CD4-positive, alpha-beta memory T cell (primary cell): ENCODE data around the gene DIPK2B. TPM values are rescaled to one million over a fixed set of nuclear protein-coding genes. Genes with fewer than 3 reads are reported as not detected.
A peak's percentile ranks its signal among the peaks of the same experiment; 100 is the strongest.

Experiments
- CTCF ChIA-PET: fragments of 350-600 bp; sonication (Branson Sonifier 250); formaldehyde crosslinking; loops from one replicate; lab custom pipeline; 2021; ENCODE audit warnings: inconsistent platforms; ENCODE audit not compliant: partially characterized antibody; lab: Charles Lee
- POLR2A ChIA-PET: fragments of 350-600 bp; sonication (Branson Sonifier 250); formaldehyde crosslinking; loops from one replicate; lab custom pipeline; 2021; ENCODE audit not compliant: partially characterized antibody; lab: Charles Lee
- DNase-seq, 5 donors: peaks; one replicate each; pipeline versions ENCODE4 v3.0.0 to v3.0.0-alpha.2; 2020 to 2022; ENCODE audit warnings: mixed read lengths in 1 of 5
- H3K27ac ChIP-seq: one replicate; pipeline ENCODE4 v1.7.0; 2013; ENCODE audit warnings: low read depth, low read length
- H3K27me3 ChIP-seq: 2 replicates; pipeline ENCODE4 v1.7.0; 2013; ENCODE audit warnings: mild to moderate bottlenecking, low read length, moderate library complexity; ENCODE audit not compliant: insufficient read depth
- H3K36me3 ChIP-seq: 2 replicates; pipeline ENCODE4 v1.7.0; 2013; ENCODE audit warnings: mild to moderate bottlenecking, low read length, moderate library complexity; ENCODE audit not compliant: insufficient read depth
- H3K4me1 ChIP-seq: 2 replicates; pipeline ENCODE4 v1.7.0; 2013; ENCODE audit warnings: mild to moderate bottlenecking, low read length, moderate library complexity; ENCODE audit not compliant: insufficient read depth
- H3K4me3 ChIP-seq, 2 donors: one replicate each; pipeline ENCODE4 v1.7.0; 2013; ENCODE audit warnings: low read length in 2 of 2, mild to moderate bottlenecking in 1 of 2
- H3K9me3 ChIP-seq, 2 donors: one replicate each; pipeline ENCODE4 v1.7.0; 2013; ENCODE audit warnings: low read length in 2 of 2, control low read depth in 1 of 2; ENCODE audit not compliant: control insufficient read depth in 1 of 2
- H3K27ac Mint-ChIP-seq, 7 donors: one replicate each; pipeline ENCODE4 v1.8.0; 2020 to 2021; ENCODE audit warnings: mixed read lengths in 7 of 7, mild to moderate bottlenecking in 6 of 7, inconsistent platforms in 3 of 7, moderate library complexity in 3 of 7
- H3K27me3 Mint-ChIP-seq, 2 donors: one replicate each; pipeline ENCODE4 v1.8.0; 2020 to 2021; ENCODE audit warnings: mixed read lengths in 2 of 2
- H3K36me3 Mint-ChIP-seq, 2 donors: one replicate each; pipeline ENCODE4 v1.8.0; 2020 to 2021; ENCODE audit warnings: mixed read lengths in 2 of 2, inconsistent platforms in 1 of 2, mild to moderate bottlenecking in 1 of 2
- H3K4me1 Mint-ChIP-seq, 4 donors: one replicate each; pipeline ENCODE4 v1.8.0; 2020 to 2021; ENCODE audit warnings: mixed read lengths in 4 of 4, mild to moderate bottlenecking in 1 of 4
- H3K4me3 Mint-ChIP-seq, 8 donors: one replicate each; pipeline ENCODE4 v1.8.0; 2020 to 2021; ENCODE audit warnings: mixed read lengths in 8 of 8, mild to moderate bottlenecking in 7 of 8, moderate library complexity in 6 of 8, inconsistent platforms in 3 of 8
- H3K9me3 Mint-ChIP-seq, 8 donors: one replicate each; pipeline ENCODE4 v1.8.0; 2020 to 2021; ENCODE audit warnings: mixed read lengths in 8 of 8, mild to moderate bottlenecking in 5 of 8, inconsistent platforms in 3 of 8, moderate library complexity in 1 of 8
- intact Hi-C: fragments of 100-400 bp; cut with micrococcal nuclease; formaldehyde crosslinking; loops from one replicate; pipeline ENCODE4 v1.15.1; 2023
- polyA plus RNA-seq, 2 donors: library from polyadenylated mRNA; unstranded; fragments of 300-500 nt; fragmentation: Illumina TruSeq; gene quantifications; one replicate each; pipeline ENCODE4 v1.2.3, GENCODE V29; 2021
- total RNA-seq, 2 experiments: library from RNA; stranded (reverse); gene quantifications; one replicate each; pipeline ENCODE4 v1.2.3, GENCODE V29; 2021

The DIPK2B gene
- total and polyA plus RNA-seq, 4 experiments from 2014 or later: not detected

DNA sequence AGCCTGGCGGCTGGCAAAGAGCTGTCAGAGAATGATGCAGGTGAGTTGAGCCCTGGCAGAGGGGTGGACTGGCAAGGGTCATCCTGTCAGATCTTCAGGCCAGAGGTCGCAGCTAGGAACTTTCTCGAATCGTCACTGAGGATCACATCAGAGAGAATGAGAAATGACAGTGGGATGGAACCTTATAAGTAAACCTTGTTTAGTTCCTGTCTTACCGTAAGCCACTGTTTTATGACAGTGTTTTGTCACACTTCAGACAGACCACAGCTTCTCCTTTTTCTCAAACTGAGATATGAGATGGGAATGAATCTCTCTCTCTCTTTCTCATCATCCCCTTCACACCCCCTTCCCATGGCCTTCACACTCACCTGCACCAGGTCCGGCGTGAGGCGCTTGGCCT lies 9.3 kb downstream of the DIPK2B start:
- H3K27ac ChIP-seq: no peak overlapping the region
- H3K36me3 ChIP-seq: no peaks in the 10 kb centered on the region
- Mint-ChIP-seq H3K4me1 (peaks cover 3 to 20% (median 13%) of the 10 kb centered on the region in 4 donors), H3K4me3 (peak overlapping the region in 2 of 8 donors; percentile 18 to 23), H3K27ac (peak overlapping the region in 1 of 7 donors; percentile 66), H3K9me3 (no peaks in the 10 kb centered on the region), H3K36me3 (no peaks in the 10 kb centered on the region), H3K27me3 (no peaks in the 10 kb centered on the region)
- H3K4me3 ChIP-seq: no peak overlapping the region
- ChIA-PET CTCF (no interaction called here), POLR2A (no interaction called here)
- H3K4me1 ChIP-seq: no peaks in the 10 kb centered on the region
- no peaks in the 10 kb centered on the region for H3K9me3 ChIP-seq
- no peak for DNase-seq
- no peaks in the 10 kb centered on the region for H3K27me3 ChIP-seq
- intact Hi-C loops: no loop called here

DNA sequence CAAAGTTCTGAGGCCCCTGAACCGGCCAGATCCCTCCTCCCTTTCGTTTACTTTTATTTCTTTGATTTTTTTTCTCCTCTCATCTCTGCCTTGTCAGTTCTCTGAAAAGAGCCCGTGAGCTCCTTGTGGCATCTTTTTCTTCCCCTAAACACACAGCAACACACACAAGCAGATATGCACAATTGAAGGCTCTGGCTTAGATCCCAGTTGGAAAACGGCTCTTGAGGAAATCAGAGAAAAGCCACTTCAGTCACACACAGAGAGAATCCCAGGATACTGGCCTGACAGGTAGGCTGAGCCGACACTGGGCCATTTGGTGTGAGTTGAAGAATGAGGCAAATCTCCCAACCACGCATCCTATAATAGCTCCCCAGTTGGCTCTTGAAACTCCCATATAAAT lies 12.9 kb downstream of the DIPK2B start:
- CTCF ChIA-PET: interaction anchor here (0.8 to 1.9 kb wide), 4 partner anchors 9 to 1229 kb away, joined by 3 to 5 read pairs (median 4); no protein-coding TSS in a partner anchor
- Mint-ChIP-seq H3K36me3 (no peaks in the 10 kb centered on the region), H3K4me1 (peaks cover 3 to 20% (median 13%) of the 10 kb centered on the region in 4 donors), H3K27ac (peak overlapping the region in 4 of 7 donors; percentile 10 to 69 (median 46)), H3K27me3 (no peaks in the 10 kb centered on the region), H3K9me3 (no peaks in the 10 kb centered on the region), H3K4me3 (peak overlapping the region; percentile 80 to 96 (median 92))
- Histone ChIP-seq H3K27me3 (no peaks in the 10 kb centered on the region), H3K9me3 (no peaks in the 10 kb centered on the region), H3K4me1 (no peaks in the 10 kb centered on the region), H3K4me3 (no peak overlapping the region), H3K36me3 (no peaks in the 10 kb centered on the region), H3K27ac (no peak overlapping the region)
- POLR2A ChIA-PET: no interaction called here
- no peak for DNase-seq
- intact Hi-C loops: no loop called here

DNA sequence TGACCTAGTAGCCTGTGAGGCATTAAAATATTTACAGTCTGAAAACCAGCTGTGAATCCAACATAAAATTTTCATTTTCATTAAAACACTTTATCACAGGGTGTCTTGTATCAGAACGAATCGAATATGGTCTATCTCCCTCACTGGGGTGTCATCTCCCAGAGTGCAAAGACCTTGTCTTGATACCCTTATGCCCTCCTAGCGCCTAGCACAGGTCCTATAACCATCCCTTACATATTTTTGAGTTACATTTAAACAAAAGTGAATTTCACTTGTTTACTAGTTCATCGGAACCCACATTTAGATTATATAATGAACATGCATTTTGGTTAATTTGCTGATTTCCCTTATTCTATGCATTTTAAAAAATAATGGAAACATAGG lies 14.0 kb downstream of the DIPK2B start:
- intact Hi-C loops: no loop called here
- DNase-seq: peak in 1 of 5 donors; percentile 4
- H3K27me3 ChIP-seq: no peaks in the 10 kb centered on the region
- H3K4me1 Mint-ChIP-seq: peaks cover 3 to 20% (median 13%) of the 10 kb centered on the region in 4 donors
- POLR2A ChIA-PET: no interaction called here
- H3K4me3 Mint-ChIP-seq: peak overlapping the region in 7 of 8 donors; percentile 80 to 96 (median 92)
- no peaks in the 10 kb centered on the region for H3K9me3 ChIP-seq
- H3K27ac Mint-ChIP-seq: peak overlapping the region in 3 of 7 donors; percentile 33 to 59 (median 54)
- peak overlapping the region in 1 of 2 donors; percentile 37 for H3K4me3 ChIP-seq
- no peaks in the 10 kb centered on the region for H3K9me3 Mint-ChIP-seq
- no peaks in the 10 kb centered on the region for H3K4me1 ChIP-seq
- no peak overlapping the region for H3K27ac ChIP-seq
- no peaks in the 10 kb centered on the region for H3K36me3 Mint-ChIP-seq
- H3K27me3 Mint-ChIP-seq: no peaks in the 10 kb centered on the region
- CTCF ChIA-PET: interaction anchor here (0.7 to 1.9 kb wide), 5 partner anchors 11 to 1228 kb away, joined by 3 to 5 read pairs (median 3); no protein-coding TSS in a partner anchor
- no peaks in the 10 kb centered on the region for H3K36me3 ChIP-seq

DNA sequence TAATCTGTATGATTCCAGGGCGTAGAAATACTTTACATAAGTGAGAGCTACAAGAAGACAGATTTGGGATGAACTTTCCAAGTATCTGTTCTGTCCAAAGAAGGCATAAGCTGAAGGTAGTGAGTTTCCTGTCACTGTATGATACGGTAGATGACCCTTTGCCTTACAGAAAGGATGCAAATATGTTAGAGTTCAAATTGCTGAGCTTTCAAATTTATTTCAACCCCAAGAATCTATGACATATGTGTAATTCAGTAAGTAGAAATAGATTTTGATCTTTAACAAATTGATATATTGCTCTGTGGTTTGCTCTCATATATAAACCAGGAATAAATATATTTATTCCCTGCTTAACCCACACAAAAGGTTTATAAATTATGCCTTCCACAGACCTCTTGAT lies 16.5 kb downstream of the DIPK2B start:
- intact Hi-C loops: no loop called here
- no peaks in the 10 kb centered on the region for H3K27me3 Mint-ChIP-seq
- no peak overlapping the region for H3K27ac Mint-ChIP-seq
- Histone ChIP-seq H3K4me1 (no peaks in the 10 kb centered on the region), H3K4me3 (no peak overlapping the region), H3K9me3 (no peaks in the 10 kb centered on the region), H3K36me3 (no peaks in the 10 kb centered on the region), H3K27ac (no peak overlapping the region), H3K27me3 (no peaks in the 10 kb centered on the region)
- no peaks in the 10 kb centered on the region for H3K36me3 Mint-ChIP-seq
- peaks cover 1 to 13% (median 10%) of the 10 kb centered on the region in 4 donors for H3K4me1 Mint-ChIP-seq
- no peak overlapping the region for H3K4me3 Mint-ChIP-seq
- CTCF ChIA-PET: no interaction called here
- no peak for DNase-seq
- POLR2A ChIA-PET: no interaction called here
- H3K9me3 Mint-ChIP-seq: peaks cover 0 to 9% (median 4%) of the 10 kb centered on the region in 8 donors

DNA sequence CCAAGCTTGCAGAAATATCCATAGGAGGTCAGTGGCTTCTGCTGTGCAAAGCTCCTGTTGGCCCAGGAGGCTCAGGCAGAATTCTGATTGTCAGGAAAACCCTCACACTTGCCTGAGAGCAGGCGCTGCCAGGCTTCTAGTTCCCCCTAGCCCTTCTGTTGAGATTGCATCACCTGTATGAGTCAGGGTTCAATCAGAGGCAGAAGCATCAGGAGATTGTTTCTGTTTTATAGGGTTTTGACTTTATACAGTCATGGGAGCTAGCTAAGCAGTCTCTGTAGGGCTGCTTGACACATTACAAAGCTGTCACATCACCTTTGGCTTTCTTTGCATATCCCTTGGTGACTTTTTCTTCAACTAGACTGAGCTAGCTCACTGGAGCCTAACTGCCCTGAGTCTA lies 27.8 kb downstream of the DIPK2B start:
- Histone ChIP-seq H3K4me1 (no peaks in the 10 kb centered on the region), H3K9me3 (no peaks in the 10 kb centered on the region), H3K36me3 (no peaks in the 10 kb centered on the region), H3K27me3 (no peaks in the 10 kb centered on the region), H3K4me3 (no peak overlapping the region), H3K27ac (no peak overlapping the region)
- Mint-ChIP-seq H3K27ac (no peak overlapping the region), H3K4me3 (no peak overlapping the region), H3K36me3 (no peaks in the 10 kb centered on the region), H3K4me1 (no peaks in the 10 kb centered on the region), H3K9me3 (peaks cover 0 to 3% (median 0%) of the 10 kb centered on the region in 8 donors), H3K27me3 (no peaks in the 10 kb centered on the region)
- DNase-seq: no peak
- intact Hi-C loops: no loop called here
- ChIA-PET POLR2A (no interaction called here), CTCF (no interaction called here)

DNA sequence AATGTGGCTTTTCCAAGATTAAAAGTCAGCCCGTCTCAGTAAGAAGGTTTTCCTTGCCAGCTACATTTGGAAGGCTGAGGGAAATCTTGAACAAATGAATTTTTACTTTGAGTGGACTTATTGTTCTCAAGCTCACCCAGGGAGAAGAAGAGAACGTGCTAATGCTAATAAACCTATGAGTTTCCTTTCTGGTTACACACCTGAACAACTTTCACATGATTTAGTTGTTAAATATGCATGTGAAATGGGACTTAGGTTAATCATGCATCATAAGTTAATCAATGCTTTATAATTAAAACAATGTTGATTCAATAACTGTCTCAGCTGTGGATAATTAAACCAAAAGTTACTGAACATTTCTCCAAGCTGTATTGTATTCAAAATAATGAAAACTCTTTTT lies 33.9 kb downstream of the DIPK2B start:
- no peaks in the 10 kb centered on the region for H3K27me3 ChIP-seq
- H3K9me3 Mint-ChIP-seq: no peaks in the 10 kb centered on the region
- H3K36me3 Mint-ChIP-seq: no peaks in the 10 kb centered on the region
- H3K27ac ChIP-seq: no peak overlapping the region
- POLR2A ChIA-PET: no interaction called here
- no peaks in the 10 kb centered on the region for H3K4me1 Mint-ChIP-seq
- H3K9me3 ChIP-seq: no peaks in the 10 kb centered on the region
- no peak overlapping the region for H3K27ac Mint-ChIP-seq
- no peaks in the 10 kb centered on the region for H3K27me3 Mint-ChIP-seq
- no peaks in the 10 kb centered on the region for H3K4me1 ChIP-seq
- no peaks in the 10 kb centered on the region for H3K36me3 ChIP-seq
- intact Hi-C loops: no loop called here
- no peak for DNase-seq
- H3K4me3 ChIP-seq: no peak overlapping the region
- H3K4me3 Mint-ChIP-seq: no peak overlapping the region
- CTCF ChIA-PET: no interaction called here

DNA sequence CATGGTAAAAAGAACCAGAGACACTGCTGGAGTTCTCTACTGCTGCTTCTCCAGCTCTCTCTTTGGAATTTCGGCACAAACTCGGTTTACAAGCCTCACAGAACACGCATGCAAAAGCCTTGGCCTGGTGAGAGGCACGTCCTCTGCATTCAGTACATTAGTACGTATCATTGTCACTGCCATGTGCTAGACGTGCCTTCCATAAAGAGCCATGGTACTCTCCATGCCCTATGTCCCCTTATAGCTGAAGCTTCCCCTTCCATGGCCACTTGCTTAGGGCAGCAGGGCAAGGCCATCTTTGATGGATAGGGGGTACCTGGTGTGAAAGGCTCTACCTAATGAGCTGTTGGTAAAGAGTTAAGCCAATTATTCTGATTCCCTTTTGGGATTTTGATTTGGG lies 35.0 kb downstream of the DIPK2B start:
- Histone ChIP-seq H3K36me3 (no peaks in the 10 kb centered on the region), H3K4me3 (no peak overlapping the region), H3K4me1 (no peaks in the 10 kb centered on the region), H3K27ac (no peak overlapping the region), H3K27me3 (no peaks in the 10 kb centered on the region), H3K9me3 (no peaks in the 10 kb centered on the region)
- intact Hi-C loops: no loop called here
- H3K27me3 Mint-ChIP-seq: no peaks in the 10 kb centered on the region
- DNase-seq: no peak
- ChIA-PET POLR2A (no interaction called here), CTCF (no interaction called here)
- H3K4me1 Mint-ChIP-seq: no peaks in the 10 kb centered on the region
- no peak overlapping the region for H3K4me3 Mint-ChIP-seq
- H3K9me3 Mint-ChIP-seq: peaks cover 0 to 4% (median under 1%) of the 10 kb centered on the region in 8 donors
- no peaks in the 10 kb centered on the region for H3K36me3 Mint-ChIP-seq
- no peak overlapping the region for H3K27ac Mint-ChIP-seq
